Measurements from ENCODE around the gene PDXK. TPM values are rescaled to one million over a fixed set of nuclear protein-coding genes. Genes with fewer than 3 reads are reported as not detected.

Gene PDXK
- total RNA-seq, 2 donors from 2014 or later: 90.9 to 105 TPM

DNA sequence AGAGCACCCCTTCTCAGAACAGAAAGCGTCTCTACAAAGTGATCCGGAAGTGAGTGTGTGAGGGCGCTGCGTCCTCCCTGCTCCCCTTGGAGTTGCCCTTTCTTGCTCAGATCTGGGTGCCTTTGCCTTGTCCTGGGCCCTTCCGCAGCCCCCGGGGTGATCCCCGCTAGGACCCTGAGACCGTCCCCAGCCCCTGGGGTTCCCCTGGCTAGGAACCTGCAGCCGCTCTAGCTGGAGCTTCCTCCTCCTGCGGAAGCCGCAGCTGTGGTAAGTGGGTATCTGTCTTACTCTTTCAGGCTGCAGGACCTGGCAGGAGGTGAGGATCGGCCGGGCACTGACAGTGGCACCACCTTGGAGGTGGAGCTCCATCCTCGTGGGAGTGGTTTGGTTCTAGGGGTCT lies 81.6 kb downstream of the PDXK start:
- Mint-ChIP-seq H3K36me3 (ENCODE audit: low read depth) (peaks cover 67% of the 10 kb centered on the region), H3K9me3 (no peaks in the 10 kb centered on the region), H3K4me1 (no peaks in the 10 kb centered on the region), H3K27me3 (ENCODE audit: insufficient read depth) (no peaks in the 10 kb centered on the region), H3K27ac (no peak overlapping the region), H3K4me3 (no peak overlapping the region)
- no peaks in the 10 kb centered on the region for H3K27me3 ChIP-seq (ENCODE audit: control insufficient read depth, insufficient read depth, low read length, poor library complexity, severe bottlenecking)
- H3K4me1 ChIP-seq (ENCODE audit: control insufficient read depth, insufficient read depth, low read length): no peaks in the 10 kb centered on the region
- 92 to 93% methylated on average over 12 to 13 of the region's 14 CpGs for WGBS, 2 experiments (ENCODE audit: insufficient coverage in 1 of 2, insufficient read length in 1 of 2)
- H3K27ac ChIP-seq (ENCODE audit: low read depth, low read length): no peak overlapping the region
- H3K36me3 ChIP-seq (ENCODE audit: control insufficient read depth, insufficient read depth, low read length): peaks cover 73% of the 10 kb centered on the region
- DNase-seq: no peak
- no peak overlapping the region for H3K4me3 ChIP-seq (ENCODE audit: low read length)
- TF ChIP-seq, protein P1, sequence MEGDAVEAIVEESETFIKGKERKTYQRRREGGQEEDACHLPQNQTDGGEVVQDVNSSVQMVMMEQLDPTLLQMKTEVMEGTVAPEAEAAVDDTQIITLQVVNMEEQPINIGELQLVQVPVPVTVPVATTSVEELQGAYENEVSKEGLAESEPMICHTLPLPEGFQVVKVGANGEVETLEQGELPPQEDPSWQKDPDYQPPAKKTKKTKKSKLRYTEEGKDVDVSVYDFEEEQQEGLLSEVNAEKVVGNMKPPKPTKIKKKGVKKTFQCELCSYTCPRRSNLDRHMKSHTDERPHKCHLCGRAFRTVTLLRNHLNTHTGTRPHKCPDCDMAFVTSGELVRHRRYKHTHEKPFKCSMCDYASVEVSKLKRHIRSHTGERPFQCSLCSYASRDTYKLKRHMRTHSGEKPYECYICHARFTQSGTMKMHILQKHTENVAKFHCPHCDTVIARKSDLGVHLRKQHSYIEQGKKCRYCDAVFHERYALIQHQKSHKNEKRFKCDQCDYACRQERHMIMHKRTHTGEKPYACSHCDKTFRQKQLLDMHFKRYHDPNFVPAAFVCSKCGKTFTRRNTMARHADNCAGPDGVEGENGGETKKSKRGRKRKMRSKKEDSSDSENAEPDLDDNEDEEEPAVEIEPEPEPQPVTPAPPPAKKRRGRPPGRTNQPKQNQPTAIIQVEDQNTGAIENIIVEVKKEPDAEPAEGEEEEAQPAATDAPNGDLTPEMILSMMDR (conservative IDR thresholded peaks at IDR 0.05): no peak
- no peak overlapping the region for H3K9ac ChIP-seq (ENCODE audit: extremely low read depth, low read length, poor library complexity, severe bottlenecking)
- H3K9me3 ChIP-seq (ENCODE audit: control insufficient read depth, low read length): no peaks in the 10 kb centered on the region

GRCh38 chr21:43801006-43801783 lies 82.3 kb downstream of the PDXK start:
- H3K36me3 ChIP-seq (ENCODE audit: control insufficient read depth, insufficient read depth, low read length): peaks cover 73% of the 10 kb centered on the region
- no peaks in the 10 kb centered on the region for H3K27me3 ChIP-seq (ENCODE audit: control insufficient read depth, insufficient read depth, low read length, poor library complexity, severe bottlenecking)
- no peak overlapping the region for H3K4me3 ChIP-seq (ENCODE audit: low read length)
- no peaks in the 10 kb centered on the region for H3K9me3 ChIP-seq (ENCODE audit: control insufficient read depth, low read length)
- H3K9me3 Mint-ChIP-seq: no peaks in the 10 kb centered on the region
- no peak overlapping the region for H3K4me3 Mint-ChIP-seq
- peaks cover 68% of the 10 kb centered on the region for H3K36me3 Mint-ChIP-seq (ENCODE audit: low read depth)
- no peaks in the 10 kb centered on the region for H3K4me1 Mint-ChIP-seq
- H3K27me3 Mint-ChIP-seq (ENCODE audit: insufficient read depth): no peaks in the 10 kb centered on the region
- TF ChIP-seq, protein P1 (conservative IDR thresholded peaks at IDR 0.05): no peak
- no peak for DNase-seq
- 95 to 97% methylated on average over 30 to 41 of the region's 42 CpGs for WGBS, 2 experiments (ENCODE audit: insufficient coverage in 1 of 2, insufficient read length in 1 of 2)
- H3K9ac ChIP-seq (ENCODE audit: extremely low read depth, low read length, poor library complexity, severe bottlenecking): no peak overlapping the region
- no peaks in the 10 kb centered on the region for H3K4me1 ChIP-seq (ENCODE audit: control insufficient read depth, insufficient read depth, low read length)
- H3K27ac ChIP-seq (ENCODE audit: low read depth, low read length): no peak overlapping the region
- H3K27ac Mint-ChIP-seq: no peak overlapping the region

DNA sequence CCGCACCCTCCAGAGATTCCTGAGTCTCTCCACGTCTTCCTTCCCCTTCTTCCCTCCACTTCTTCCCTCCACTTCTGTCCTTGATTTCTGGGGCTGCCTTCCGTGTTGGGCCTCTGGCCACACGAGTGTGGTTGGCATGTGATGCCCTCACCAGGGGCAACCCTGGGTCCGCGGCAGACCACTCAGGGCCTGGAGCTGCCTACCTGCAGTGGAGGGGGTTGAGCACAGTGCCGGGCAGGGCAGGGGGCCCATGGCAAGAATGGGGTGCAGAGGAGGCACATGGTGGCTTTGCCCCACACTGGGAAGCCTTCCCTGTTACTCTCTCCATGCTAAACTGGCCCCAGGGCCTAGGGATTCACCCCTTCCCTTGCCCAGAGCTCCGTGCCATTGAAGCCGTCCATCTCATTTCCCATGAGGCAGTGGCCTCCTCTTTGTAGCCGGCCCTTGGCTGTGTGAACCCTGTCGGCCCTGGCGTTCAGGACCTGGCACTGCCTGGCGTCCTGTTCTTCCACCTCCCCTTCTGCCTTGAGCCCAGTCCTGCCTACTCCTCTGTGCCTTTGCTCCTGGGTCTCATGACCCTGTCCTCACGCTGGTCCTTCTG lies 83.9 kb downstream of the PDXK start:
- H3K36me3 ChIP-seq (ENCODE audit: control insufficient read depth, insufficient read depth, low read length): peaks cover 60% of the 10 kb centered on the region
- H3K4me1 ChIP-seq (ENCODE audit: control insufficient read depth, insufficient read depth, low read length): no peaks in the 10 kb centered on the region
- Mint-ChIP-seq H3K27ac (no peak overlapping the region), H3K4me1 (no peaks in the 10 kb centered on the region), H3K9me3 (no peaks in the 10 kb centered on the region), H3K4me3 (no peak overlapping the region), H3K27me3 (ENCODE audit: insufficient read depth) (no peaks in the 10 kb centered on the region), H3K36me3 (ENCODE audit: low read depth) (peaks cover 55% of the 10 kb centered on the region)
- no peak overlapping the region for H3K27ac ChIP-seq (ENCODE audit: low read depth, low read length)
- TF ChIP-seq, protein P1 (conservative IDR thresholded peaks at IDR 0.05): no peak
- H3K4me3 ChIP-seq (ENCODE audit: low read length): no peak overlapping the region
- no peaks in the 10 kb centered on the region for H3K9me3 ChIP-seq (ENCODE audit: control insufficient read depth, low read length)
- no peak for DNase-seq
- H3K9ac ChIP-seq (ENCODE audit: extremely low read depth, low read length, poor library complexity, severe bottlenecking): no peak overlapping the region
- no peaks in the 10 kb centered on the region for H3K27me3 ChIP-seq (ENCODE audit: control insufficient read depth, insufficient read depth, low read length, poor library complexity, severe bottlenecking)
- WGBS, 2 experiments (ENCODE audit: insufficient coverage in 1 of 2, insufficient read length in 1 of 2): 92 to 96% methylated on average over 11 to 14 of the region's 14 CpGs

Data from endodermal cell (in vitro differentiated cells).